Upper lobe of right lung (tissue), 1 donor: Measurements from ENCODE around the gene COX4I1. TPM values are rescaled to one million over a fixed set of nuclear protein-coding genes. Genes with fewer than 3 reads are reported as not detected.

Experiments used
- ATAC-seq: fragments of 200-7000 bp; cut with Tn5 transposase; one replicate; pipeline ENCODE4 v1.9.1; 2020; ENCODE audit warnings: mild to moderate bottlenecking, moderate library complexity
- DNase-seq: peaks from one replicate; pipeline ENCODE4 v3.0.0-alpha.2; 2020
- H3K27ac ChIP-seq: fragments of 200-600 bp; one replicate; pipeline ENCODE4 v1.8.0; 2022
- H3K27me3 ChIP-seq: fragments of 200-600 bp; one replicate; pipeline ENCODE4 v1.8.0; 2022; ENCODE audit warnings: mild to moderate bottlenecking
- H3K36me3 ChIP-seq: fragments of 200-600 bp; one replicate; pipeline ENCODE4 v1.8.0; 2022
- H3K4me1 ChIP-seq: fragments of 200-600 bp; one replicate; pipeline ENCODE4 v1.8.0; 2022
- H3K4me3 ChIP-seq: fragments of 200-600 bp; one replicate; pipeline ENCODE4 v1.8.0; 2022; ENCODE audit warnings: mild to moderate bottlenecking
- H3K9me3 ChIP-seq: fragments of 200-600 bp; one replicate; pipeline ENCODE4 v1.8.0; 2022
- CTCF ChIP-seq: fragments of 200-600 bp; IDR thresholded peaks from one replicate; pipeline ENCODE4 v1.8.0; 2022; ENCODE audit warnings: antibody characterized with exemption
- intact Hi-C: fragments of 100-400 bp; cut with DNase I; formaldehyde crosslinking; loops from one replicate; pipeline ENCODE4 v1.11.0; 2022
- total RNA-seq: library from RNA; stranded (reverse); fragmentation: NEBNext Ultra II Directional; extraction: Animal tissue kit (Norgen Biotek cat#: 25700); gene quantifications from one replicate; pipeline ENCODE4 v1.2.1, GENCODE V29; 2021
- donor health status: DM: no; HTN: yes; CAD: no; lungs with severe emphysema.

Gene COX4I1
- total RNA-seq, 1 donor from 2014 or later: 382 TPM

DNA sequence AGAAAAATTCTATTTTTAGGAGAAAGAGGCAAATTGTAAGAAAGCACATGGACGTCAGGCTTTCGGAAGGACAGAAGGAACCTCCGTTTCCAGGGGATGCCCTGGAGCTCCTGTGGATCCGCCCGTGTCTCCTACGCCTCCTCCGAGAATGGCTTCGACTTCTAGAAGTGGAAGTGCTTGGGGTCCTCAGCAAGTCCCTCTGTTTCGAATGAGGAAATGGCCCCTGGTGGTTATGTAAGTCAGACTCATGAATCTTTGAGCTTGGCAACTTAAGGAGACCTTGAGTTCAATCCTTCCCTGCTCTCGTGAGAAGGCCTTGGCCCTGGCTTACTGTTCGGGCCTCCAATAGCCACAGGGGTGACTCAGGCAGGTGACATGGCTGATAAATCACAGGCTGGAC lies 38.9 kb downstream of the COX4I1 start:
- H3K36me3 ChIP-seq: no peaks in the 10 kb centered on the region
- H3K9me3 ChIP-seq: no peaks in the 10 kb centered on the region
- intact Hi-C loops: no loop called here
- TF ChIP-seq CTCF: no peak
- no peaks in the 10 kb centered on the region for H3K4me1 ChIP-seq
- no peak for DNase-seq
- ATAC-seq: peak; percentile 24
- H3K4me3 ChIP-seq: no peak overlapping the region
- H3K27ac ChIP-seq: no peak overlapping the region
- H3K27me3 ChIP-seq: peaks cover 6% of the 10 kb centered on the region

GRCh38 chr16:85838876-85839585 lies 39.5 kb downstream of the COX4I1 start:
- intact Hi-C loops: no loop called here
- DNase-seq: no peak
- no peak for ATAC-seq
- Histone ChIP-seq H3K36me3 (no peaks in the 10 kb centered on the region), H3K4me3 (no peak overlapping the region), H3K9me3 (no peaks in the 10 kb centered on the region), H3K4me1 (no peaks in the 10 kb centered on the region), H3K27me3 (peaks cover 6% of the 10 kb centered on the region), H3K27ac (no peak overlapping the region)
- no peak for TF ChIP-seq CTCF

DNA sequence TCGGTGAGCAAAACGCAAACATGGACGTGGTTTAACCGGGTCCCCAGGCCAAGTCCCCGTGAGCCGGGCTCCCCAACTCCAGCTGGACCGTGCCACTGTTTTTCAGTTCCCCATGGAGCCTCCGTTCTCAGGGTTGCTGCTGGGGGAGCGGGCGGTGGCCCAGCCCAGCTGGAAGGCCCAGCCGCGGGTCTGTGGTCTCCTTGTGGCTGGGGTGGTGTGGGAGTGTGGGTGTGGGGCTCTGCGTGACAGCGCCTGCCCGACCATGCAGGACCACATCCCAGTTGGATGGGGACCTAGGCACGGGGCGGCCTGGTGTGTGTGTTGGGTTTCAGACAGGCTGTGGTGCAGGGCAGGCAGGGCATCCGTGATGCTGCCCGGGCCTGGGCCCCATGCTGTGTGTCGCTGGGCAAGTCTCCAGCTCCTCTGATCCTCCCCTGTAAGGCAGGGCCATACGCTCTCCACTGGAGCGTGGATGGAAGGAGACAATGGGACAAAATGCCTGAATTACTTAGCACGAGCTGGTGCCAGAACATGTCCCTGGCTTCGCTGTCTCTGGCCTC lies 40.3 kb downstream of the COX4I1 start:
- H3K4me3 ChIP-seq: no peak overlapping the region
- H3K27ac ChIP-seq: no peak overlapping the region
- peaks cover 6% of the 10 kb centered on the region for H3K27me3 ChIP-seq
- H3K4me1 ChIP-seq: peaks cover 2% of the 10 kb centered on the region
- no peaks in the 10 kb centered on the region for H3K9me3 ChIP-seq
- no peak for TF ChIP-seq CTCF
- no peaks in the 10 kb centered on the region for H3K36me3 ChIP-seq
- intact Hi-C loops: no loop called here
- DNase-seq: no peak
- no peak for ATAC-seq

GRCh38 chr16:85840395-85840794 lies 40.9 kb downstream of the COX4I1 start:
- ATAC-seq: no peak
- intact Hi-C loops: no loop called here
- H3K9me3 ChIP-seq: no peaks in the 10 kb centered on the region
- H3K27me3 ChIP-seq: peaks cover 6% of the 10 kb centered on the region
- H3K4me1 ChIP-seq: peaks cover 7% of the 10 kb centered on the region
- no peak for DNase-seq
- no peaks in the 10 kb centered on the region for H3K36me3 ChIP-seq
- no peak overlapping the region for H3K4me3 ChIP-seq
- H3K27ac ChIP-seq: no peak overlapping the region
- no peak for TF ChIP-seq CTCF

- Histone ChIP-seq H3K36me3 (no peaks in the 10 kb centered on the region), H3K4me3 (no peak overlapping the region), H3K4me1 (peaks cover 7% of the 10 kb centered on the region), H3K27ac (no peak overlapping the region), H3K9me3 (no peaks in the 10 kb centered on the region), H3K27me3 (peaks cover 5% of the 10 kb centered on the region)
- DNase-seq (no peak), ATAC-seq (no peak)
- no peak for TF ChIP-seq CTCF
- intact Hi-C loops: no loop called here
Observed at GRCh38 chr16:85840801-85841200, 41.3 kb downstream of the COX4I1 start.
